CD4-positive, alpha-beta T cell (primary cell): ENCODE measurements around the gene CLSTN3. TPM values are rescaled to one million over a fixed set of nuclear protein-coding genes. Genes with fewer than 3 reads are reported as not detected.

Experiments used
- ATAC-seq: fragments of 200-7000 bp; cut with Tn5 transposase; one replicate; pipeline ENCODE4 v1.10.0; 2022; ENCODE audit warnings: mild to moderate bottlenecking; ENCODE audit not compliant: poor library complexity
- CTCF ChIA-PET: fragments of 350-600 bp; sonication (Branson Sonifier 250); formaldehyde crosslinking; loops from one replicate; lab custom pipeline; 2021; ENCODE audit warnings: antibody characterized with exemption, inconsistent platforms; lab: Charles Lee
- POLR2A ChIA-PET: fragments of 350-600 bp; sonication (Branson Sonifier 250); formaldehyde crosslinking; loops from one replicate; lab custom pipeline; 2021; ENCODE audit warnings: antibody characterized with exemption, inconsistent platforms; lab: Charles Lee
- DNase-seq, 14 experiments: peaks; one replicate each; pipeline ENCODE4 v3.0.0-alpha.2; 2013 to 2020; ENCODE audit warnings: mixed read lengths in 2 of 14
- H3K27ac ChIP-seq, 2 donors: one replicate each; pipeline versions ENCODE4 v1.5.1 to v1.7.0; 2013; ENCODE audit warnings: low read length in 2 of 2, low read depth in 1 of 2, mild to moderate bottlenecking in 1 of 2
- H3K27me3 ChIP-seq, 2 experiments: 1 replicate in 1 of 2; 2 replicates in 1 of 2; pipeline versions ENCODE4 v1.6.1 to v1.7.0; 2013; ENCODE audit warnings: low read length in 2 of 2, control low read depth in 1 of 2, mild to moderate bottlenecking in 1 of 2, moderate library complexity in 1 of 2; ENCODE audit not compliant: insufficient read depth in 2 of 2, control insufficient read depth in 1 of 2
- H3K36me3 ChIP-seq: one replicate; pipeline ENCODE4 v1.6.1; 2013; ENCODE audit warnings: low read length, control low read depth; ENCODE audit not compliant: insufficient read depth
- H3K4me1 ChIP-seq: one replicate; pipeline ENCODE4 v1.6.1; 2013; ENCODE audit warnings: low read length, control low read depth; ENCODE audit not compliant: insufficient read depth
- H3K4me3 ChIP-seq: one replicate; pipeline ENCODE4 v1.5.1; 2013; ENCODE audit warnings: mild to moderate bottlenecking, low read length, moderate library complexity
- H3K9me3 ChIP-seq, 2 experiments: 1 replicate in 1 of 2; 2 replicates in 1 of 2; pipeline versions ENCODE4 v1.6.1 to v1.7.0; 2013; ENCODE audit warnings: low read length in 2 of 2, mild to moderate bottlenecking in 2 of 2, control low read depth in 1 of 2, moderate library complexity in 1 of 2; ENCODE audit not compliant: control insufficient read depth in 1 of 2, insufficient read depth in 1 of 2
- H3K27ac Mint-ChIP-seq: one replicate; pipeline ENCODE4 v1.8.0; 2020; ENCODE audit warnings: mixed read lengths
- H3K27me3 Mint-ChIP-seq: one replicate; pipeline ENCODE4 v1.8.0; 2021; ENCODE audit warnings: mixed read lengths
- H3K36me3 Mint-ChIP-seq: one replicate; pipeline ENCODE4 v1.8.0; 2021; ENCODE audit warnings: low read depth, mixed read lengths
- H3K4me1 Mint-ChIP-seq: one replicate; pipeline ENCODE4 v1.8.0; 2021; ENCODE audit warnings: low read depth, mixed read lengths
- H3K4me3 Mint-ChIP-seq: one replicate; pipeline ENCODE4 v1.8.0; 2020; ENCODE audit warnings: mild to moderate bottlenecking, mixed read lengths
- H3K9me3 Mint-ChIP-seq: one replicate; pipeline ENCODE4 v1.8.0; 2020; ENCODE audit warnings: mixed read lengths
- CTCF ChIP-seq: fragments of 200-600 bp; IDR thresholded peaks from one replicate; pipeline ENCODE4 v1.8.0; 2022; ENCODE audit warnings: antibody characterized with exemption, mild to moderate bottlenecking
- intact Hi-C, 2 experiments: fragments of 100-400 bp; cut with DNase I in 1 of 2; cut with micrococcal nuclease in 1 of 2; formaldehyde crosslinking; loops; one replicate each; pipeline versions ENCODE4 v1.15.1 to v1.9.0; 2023 to 2025; cut with DNase I, micrococcal nuclease
- total RNA-seq, 174 experiments: library from RNA in 2 of 174; stranded (reverse) in 2 of 174; gene quantifications; one replicate each; pipeline ENCODE4 v1.2.3 and lab custom pipeline; 2021 to 2026

The CLSTN3 gene
- total RNA-seq, 2 experiments from 2014 or later, result 29.1 to 33.9 TPM

GRCh38 chr12:7093486-7093885, 36.7 kb upstream of the CLSTN3 start:
- CTCF ChIA-PET, result interaction anchor here (0.7 to 1.0 kb wide), 2 partner anchors 14 to 224 kb away, joined by 3 read pairs; no protein-coding TSS in a partner anchor
- POLR2A ChIA-PET, result interaction anchor here (1.1 to 1.4 kb wide), 3 partner anchors 14 to 224 kb away, joined by 3 to 5 read pairs (median 5); no protein-coding TSS in a partner anchor
- TF ChIP-seq CTCF, result no peak
- no peak for ATAC-seq
- Histone ChIP-seq H3K27me3 (no peaks in the 10 kb centered on the region), H3K4me3 (no peak overlapping the region), H3K9me3 (no peaks in the 10 kb centered on the region), H3K4me1 (peaks cover 13% of the 10 kb centered on the region), H3K36me3 (peaks cover 4% of the 10 kb centered on the region), H3K27ac (no peak overlapping the region)
- Mint-ChIP-seq H3K4me1 (peaks cover 8% of the 10 kb centered on the region), H3K9me3 (no peaks in the 10 kb centered on the region), H3K27ac (no peak overlapping the region), H3K36me3 (peaks cover 5% of the 10 kb centered on the region), H3K27me3 (no peaks in the 10 kb centered on the region), H3K4me3 (no peak overlapping the region)
- intact Hi-C loops, result loop anchor here in 1 of 2 experiments (2.0 to 5.0 kb wide), 2 partner anchors 116 to 225 kb away; no protein-coding TSS in a partner anchor
- DNase-seq, result no peak

- no peak overlapping the region for H3K27ac ChIP-seq
- no peaks in the 10 kb centered on the region for H3K27me3 ChIP-seq
- H3K4me3 ChIP-seq, result no peak overlapping the region
- Mint-ChIP-seq H3K4me1 (peaks cover 8% of the 10 kb centered on the region), H3K4me3 (no peak overlapping the region), H3K27me3 (no peaks in the 10 kb centered on the region), H3K9me3 (no peaks in the 10 kb centered on the region), H3K36me3 (peaks cover 8% of the 10 kb centered on the region), H3K27ac (no peak overlapping the region)
- ChIA-PET POLR2A (interaction anchor here (1.1 kb wide), 1 partner anchor 224 kb away, joined by 3 read pairs; no protein-coding TSS in a partner anchor), CTCF (interaction anchor here (1.0 kb wide), 1 partner anchor 224 kb away, joined by 3 read pairs; no protein-coding TSS in a partner anchor)
- peaks cover 13% of the 10 kb centered on the region for H3K4me1 ChIP-seq
- no peak for TF ChIP-seq CTCF
- intact Hi-C loops, result loop anchor here in 1 of 2 experiments (2.0 to 5.0 kb wide), 2 partner anchors 117 to 225 kb away; no protein-coding TSS in a partner anchor
- peaks cover 8% of the 10 kb centered on the region for H3K36me3 ChIP-seq
- no peak for ATAC-seq
- no peak for DNase-seq
- H3K9me3 ChIP-seq, result no peaks in the 10 kb centered on the region
Observed at GRCh38 chr12:7093892-7094291, 36.3 kb upstream of the CLSTN3 start.

- H3K9me3 ChIP-seq, result no peaks in the 10 kb centered on the region
- Mint-ChIP-seq H3K36me3 (peaks cover 15% of the 10 kb centered on the region), H3K4me3 (no peak overlapping the region), H3K4me1 (peaks cover 8% of the 10 kb centered on the region), H3K9me3 (no peaks in the 10 kb centered on the region), H3K27ac (no peak overlapping the region), H3K27me3 (no peaks in the 10 kb centered on the region)
- ChIA-PET CTCF (interaction anchor here (0.8 kb wide), 1 partner anchor 13 kb away, joined by 4 read pairs; the partner anchor contains the start of gene C1RL), POLR2A (no interaction called here)
- intact Hi-C loops, result loop anchor here in 1 of 2 experiments (5.0 kb wide), 1 partner anchor 74 kb away; no protein-coding TSS in a partner anchor
- peaks cover 13% of the 10 kb centered on the region for H3K4me1 ChIP-seq
- no peak for ATAC-seq
- H3K36me3 ChIP-seq, result peaks cover 15% of the 10 kb centered on the region
- H3K4me3 ChIP-seq, result no peak overlapping the region
- no peaks in the 10 kb centered on the region for H3K27me3 ChIP-seq
- no peak for TF ChIP-seq CTCF
- no peak for DNase-seq
- H3K27ac ChIP-seq, result no peak overlapping the region
Observed at GRCh38 chr12:7096006-7096932, 33.9 kb upstream of the CLSTN3 start.
